Measurements from ENCODE around the gene ZKSCAN4.

ZKSCAN4 gene

GRCh38 chr6:28252009-28252975 lies at the start of gene ZKSCAN4:
Gene ZKSCAN4 (minus strand): TSS chr6:28252269. CDS start chr6:28251980, 289 bp downstream.
- DNase-seq: peak; percentile 76

DNA sequence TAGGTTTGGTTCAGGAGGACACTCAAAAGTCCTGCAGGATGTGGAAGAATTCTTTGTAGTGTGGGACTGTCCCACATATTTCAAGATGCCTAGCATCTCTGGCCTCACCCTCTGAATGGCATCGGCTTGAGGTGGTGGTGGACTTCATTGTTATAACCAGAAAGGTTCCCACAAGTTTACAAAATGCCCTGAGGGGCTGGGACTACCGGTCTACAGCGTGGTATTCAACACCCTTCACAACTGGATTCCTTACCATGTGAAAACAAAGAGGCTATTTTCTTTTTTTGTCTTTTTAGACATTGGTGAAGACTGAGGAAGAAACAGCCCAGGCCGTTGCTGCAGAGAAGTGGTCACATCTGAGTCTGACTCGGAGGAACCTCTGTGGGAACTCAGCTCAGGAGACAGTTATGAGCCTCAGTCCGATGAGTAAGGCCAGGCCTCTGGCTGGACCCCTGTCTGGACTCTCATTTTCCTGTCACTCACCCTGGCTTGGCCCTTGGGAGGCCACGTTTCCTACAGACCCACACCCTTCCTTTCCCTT lies 44.5 kb upstream of the ZKSCAN4 start:
- DNase-seq: no peak

DNA sequence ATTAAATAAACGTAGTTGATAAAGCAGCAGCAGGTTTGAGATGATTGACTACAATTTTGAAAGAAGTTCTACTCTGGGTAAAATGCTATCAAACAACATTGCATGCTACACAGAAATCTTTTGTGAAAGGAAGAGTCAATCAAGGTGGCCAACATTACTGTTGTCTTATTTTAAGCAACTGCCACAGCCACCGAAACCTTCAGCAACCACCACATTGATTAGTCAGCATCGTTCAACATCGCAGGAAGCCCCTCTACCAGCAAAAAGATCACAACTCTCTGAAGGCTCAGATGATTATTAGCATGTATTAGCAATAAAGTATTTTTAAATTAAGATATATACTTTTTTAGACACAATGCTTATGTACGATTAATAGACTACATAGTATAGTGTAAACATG lies 43.3 kb upstream of the ZKSCAN4 start:
- no peak for DNase-seq

- no peak for DNase-seq
Observed at GRCh38 chr6:28291573-28291972, 39.5 kb upstream of the ZKSCAN4 start.

- DNase-seq: no peak
Observed at GRCh38 chr6:28282926-28283325, 30.9 kb upstream of the ZKSCAN4 start.

DNA sequence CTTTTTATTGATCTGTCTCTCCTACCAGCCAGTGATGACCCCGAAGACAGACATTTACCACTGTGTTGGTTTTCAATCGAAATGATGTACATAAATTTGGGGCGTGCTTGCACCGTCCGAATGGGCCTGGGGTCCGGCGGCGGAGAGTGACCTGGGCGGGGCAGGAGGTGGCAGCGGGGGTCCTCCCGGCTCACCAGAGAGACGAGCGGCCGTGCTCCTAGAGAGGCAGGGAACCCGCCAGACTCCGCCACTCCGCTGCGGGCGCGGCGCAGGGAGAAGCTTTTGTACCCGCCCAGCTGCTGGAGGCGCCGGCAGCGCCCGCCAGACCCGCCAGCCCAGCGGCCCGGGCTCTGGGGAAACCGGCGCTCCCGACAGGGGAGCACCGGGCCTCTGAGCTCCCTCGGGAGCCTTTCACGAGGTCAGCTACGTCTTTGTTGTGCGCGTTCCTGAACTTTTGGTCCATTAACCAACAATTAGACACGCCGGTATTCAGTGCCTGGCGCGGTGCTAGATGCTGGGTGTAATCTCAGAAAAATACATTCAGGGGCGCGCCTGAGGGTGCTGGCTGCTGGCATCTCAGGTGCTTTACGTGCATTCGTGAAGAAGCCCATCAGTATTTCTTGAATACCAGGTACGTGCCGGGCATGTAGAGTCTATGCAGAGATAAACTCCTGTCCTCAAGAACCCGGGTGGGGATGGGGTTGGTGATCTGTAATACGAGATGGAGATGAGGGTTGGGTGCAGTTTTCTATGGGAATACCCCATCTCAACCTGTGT lies 29.4 kb upstream of the ZKSCAN4 start, which contains the start of gene PGBD1:
Gene PGBD1, plus strand, starts transcription at position 285 of the 777 bp plus-strand sequence. CDS start 2,242 bp downstream, outside the sequence.
- DNase-seq: peak; percentile 67

DNA sequence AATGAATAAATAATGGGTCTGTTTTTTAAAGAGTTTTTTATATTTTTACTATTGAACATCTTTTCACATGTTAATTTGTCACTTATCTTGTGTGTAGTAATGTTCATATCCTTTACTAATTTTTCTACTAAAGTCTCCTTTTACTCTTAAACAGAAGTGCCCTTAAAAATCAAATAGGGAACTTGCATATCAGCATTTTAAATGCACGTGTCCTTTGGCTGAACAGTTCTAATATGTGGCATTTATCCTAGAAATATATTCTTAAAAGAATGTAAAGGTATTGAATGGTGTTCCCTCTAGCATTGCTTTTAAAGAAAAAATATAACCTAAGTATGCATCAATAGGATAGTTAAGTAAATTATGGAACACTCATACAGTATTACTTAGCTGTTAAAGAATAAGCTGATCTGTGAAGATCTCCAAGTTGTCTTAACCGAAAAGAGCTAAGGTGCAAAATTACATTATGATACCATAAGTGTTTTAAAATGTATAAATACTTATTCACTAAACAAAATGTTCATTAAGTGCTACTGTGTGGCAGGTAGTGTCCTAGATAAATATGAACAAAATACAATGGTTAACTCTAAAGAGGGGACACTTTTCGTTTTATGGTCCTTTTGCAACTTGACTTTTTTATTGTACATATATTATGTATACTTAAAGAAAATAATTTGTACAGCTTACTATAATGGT lies 28.7 kb upstream of the ZKSCAN4 start:
- no peak for DNase-seq

GRCh38 chr6:28277746-28278145 lies 25.7 kb upstream of the ZKSCAN4 start:
- no peak for DNase-seq

DNA sequence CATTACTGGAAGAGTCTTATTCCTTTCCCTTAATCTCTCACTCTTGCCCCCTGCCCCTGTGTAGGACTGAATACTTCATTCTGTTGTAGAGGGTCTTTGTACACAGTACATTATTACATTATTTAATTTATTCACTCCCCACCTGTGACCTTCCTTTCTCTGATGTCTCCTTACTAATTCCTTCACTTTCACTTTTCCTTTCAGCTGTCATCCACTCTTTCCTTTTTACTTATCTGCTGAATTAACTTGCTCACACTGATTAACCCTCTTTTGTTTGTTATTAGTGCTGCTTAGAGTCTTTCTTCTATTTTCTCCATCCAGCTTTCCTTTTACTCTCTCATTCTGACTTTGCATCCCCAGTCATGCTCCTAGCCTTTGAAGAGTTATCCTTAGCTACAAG lies 22.8 kb upstream of the ZKSCAN4 start:
- DNase-seq: no peak

DNA sequence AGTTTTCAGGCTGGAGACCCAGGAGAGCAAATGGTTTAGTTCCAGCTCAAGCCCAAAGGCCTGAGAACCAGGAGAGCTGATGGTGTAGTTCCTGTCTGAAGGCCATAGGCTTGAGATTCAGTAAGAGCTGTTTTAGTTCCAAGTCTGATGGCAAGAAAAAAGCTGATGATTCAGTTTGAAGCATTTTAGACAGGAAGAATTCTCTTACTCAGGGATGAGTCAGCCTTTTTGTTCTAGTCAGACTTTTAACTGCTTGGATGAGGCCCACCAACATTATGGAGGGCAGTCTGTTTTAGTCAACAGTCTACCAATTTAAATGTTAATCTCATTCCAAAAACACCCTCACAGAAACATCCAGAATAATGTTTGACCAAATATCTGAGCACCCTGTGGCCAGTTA lies 17.4 kb upstream of the ZKSCAN4 start:
- no peak for DNase-seq

DNA sequence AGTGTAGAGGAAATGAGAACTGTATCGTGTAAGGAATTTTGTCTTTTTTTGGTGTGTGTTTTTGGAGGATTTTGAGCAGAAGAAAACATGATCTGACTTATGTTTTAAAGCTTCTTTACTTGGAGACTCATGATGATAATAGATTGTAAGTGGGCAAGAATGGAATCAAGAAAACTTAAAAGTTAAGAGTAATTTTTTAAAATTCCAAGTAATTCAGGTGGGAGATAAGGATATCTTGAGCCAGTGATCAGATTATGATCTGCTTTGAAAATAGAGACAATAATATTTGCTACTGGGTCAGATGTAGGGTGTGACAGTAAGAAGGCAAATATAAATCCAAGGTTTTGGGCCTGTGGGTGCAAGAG lies 15.6 kb upstream of the ZKSCAN4 start:
- no peak for DNase-seq

GRCh38 chr6:28266962-28267694 lies 15.1 kb upstream of the ZKSCAN4 start, which contains the start of gene ZSCAN26:
Gene ZSCAN26 (plus strand): TSS chr6:28267143. CDS start chr6:28271920, 4,777 bp downstream.
- peak; percentile 77 for DNase-seq

- no peak for DNase-seq
Observed at GRCh38 chr6:28266563-28266961, 14.5 kb upstream of the ZKSCAN4 start.

GRCh38 chr6:28264834-28265401 lies 12.8 kb upstream of the ZKSCAN4 start:
- DNase-seq: no peak

DNA sequence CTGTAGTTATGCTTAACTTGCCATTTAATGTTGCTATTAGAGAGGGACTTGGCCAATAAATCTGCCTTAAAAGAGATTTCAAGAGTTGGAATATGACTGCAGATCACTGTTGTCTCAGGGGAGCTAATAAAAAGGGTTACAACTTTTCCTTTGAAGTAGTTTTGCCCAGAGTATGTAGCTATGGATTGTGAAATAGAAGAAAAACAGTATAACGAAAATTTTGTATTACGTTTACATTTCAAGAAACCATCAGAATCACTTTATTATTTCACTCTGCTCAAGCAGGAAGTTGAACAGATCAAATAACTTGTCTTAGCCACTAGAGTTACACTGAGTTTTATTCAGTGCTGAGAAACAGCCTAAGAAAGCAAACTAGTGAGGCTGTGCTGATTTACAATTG lies 11.9 kb upstream of the ZKSCAN4 start:
- DNase-seq: no peak

- no peak for DNase-seq
Observed at GRCh38 chr6:28258877-28259777, 7.1 kb upstream of the ZKSCAN4 start, which contains the start of gene NKAPL. Gene NKAPL (plus strand): TSS chr6:28259297. CDS start chr6:28259372, 75 bp downstream.

DNA sequence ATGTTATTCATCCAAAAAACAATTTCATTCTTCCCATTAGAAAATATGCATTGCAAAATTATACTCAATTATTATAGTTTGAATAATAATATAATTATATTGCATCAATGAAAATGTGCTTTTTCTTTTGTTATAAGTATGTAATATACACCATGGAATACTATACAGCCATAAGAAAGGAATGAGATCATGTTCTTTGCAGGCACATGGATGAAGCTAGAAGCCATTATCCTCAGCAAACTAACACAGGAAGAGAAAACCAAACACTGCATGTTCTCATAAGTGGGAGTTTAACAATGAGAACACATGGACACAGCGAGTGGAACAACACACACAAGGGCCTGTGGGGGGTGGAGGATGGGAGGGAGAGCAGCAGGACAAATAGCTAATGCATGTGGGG lies 5.0 kb upstream of the ZKSCAN4 start:
- DNase-seq: no peak

DNA sequence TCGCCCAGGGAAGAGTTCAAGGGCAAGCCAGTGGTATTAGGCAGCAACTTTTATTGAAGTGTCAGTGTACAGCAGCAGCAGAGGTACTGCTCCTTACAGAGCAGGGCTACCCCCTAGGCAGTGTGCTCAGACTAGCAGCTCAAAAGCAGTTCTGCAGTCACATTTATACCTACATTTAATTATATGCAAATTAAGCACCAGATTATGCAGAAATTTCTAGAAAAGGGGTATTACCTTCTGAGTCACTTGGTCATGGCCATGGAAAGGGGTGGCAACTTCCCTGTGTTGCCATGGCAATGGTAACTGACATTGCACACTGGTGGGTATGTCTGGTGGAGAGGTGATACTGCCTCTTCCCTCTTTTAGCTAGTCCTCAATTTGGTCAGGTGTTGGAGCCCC lies 2.1 kb upstream of the ZKSCAN4 start:
- DNase-seq: no peak

- DNase-seq: no peak
Observed at GRCh38 chr6:28251661-28252008, 434 bp downstream of the ZKSCAN4 start.

- DNase-seq: no peak
Observed at GRCh38 chr6:28250747-28251146, 1.3 kb downstream of the ZKSCAN4 start.

GRCh38 chr6:28248916-28249315 lies 3.2 kb downstream of the ZKSCAN4 start:
- DNase-seq: no peak
